Mononuclear cell (primary cell): ENCODE data around the gene LHFPL5. TPM values are rescaled to one million over a fixed set of nuclear protein-coding genes. Genes with fewer than 3 reads are reported as not detected.

Experiments
- H3K27me3 ChIP-seq: 2 replicates; pipeline ENCODE4 v1.6.0; 2011; ENCODE audit warnings: low read length, control low read depth; ENCODE audit not compliant: insufficient read depth
- H3K4me1 ChIP-seq: 2 replicates; pipeline ENCODE4 v1.5.1; 2011; ENCODE audit warnings: mild to moderate bottlenecking, low read length, control low read depth; ENCODE audit not compliant: insufficient read depth
- H3K4me3 ChIP-seq: 2 replicates; pipeline ENCODE4 v1.5.1; 2011; ENCODE audit warnings: mild to moderate bottlenecking, low read length, moderate library complexity
- H3K9me3 ChIP-seq: 2 replicates; pipeline ENCODE4 v1.5.1; 2011; ENCODE audit warnings: low read depth, mild to moderate bottlenecking, control low read depth, low read length
- total RNA-seq: library from RNA; depleted of rRNA; stranded (reverse); fragments of >200 nt; gene quantifications from one replicate; pipeline ENCODE4 v1.2.3, GENCODE V29; 2012

The LHFPL5 gene
- total RNA-seq, 1 donor: not detected

DNA sequence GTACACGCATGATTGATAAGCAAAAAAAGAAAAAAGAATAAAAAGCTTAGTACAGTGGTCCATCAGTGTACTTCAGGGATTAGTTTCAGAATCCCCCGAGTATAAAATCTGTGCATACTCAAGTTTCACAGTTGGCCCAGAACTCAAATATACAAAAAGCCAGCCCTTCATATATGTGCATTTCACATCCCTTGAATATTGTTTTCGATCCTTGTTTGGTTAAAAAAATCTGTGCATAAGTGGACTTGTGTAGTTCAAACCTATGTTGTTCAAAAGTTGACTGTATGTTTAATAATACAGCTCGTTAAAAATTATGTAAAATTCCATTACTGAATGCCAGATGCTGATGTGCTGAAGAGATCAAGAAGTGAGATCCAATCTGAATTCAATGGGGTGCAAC, 54.2 kb downstream of the LHFPL5 start:
- no peaks in the 10 kb centered on the region for H3K9me3 ChIP-seq
- no peaks in the 10 kb centered on the region for H3K27me3 ChIP-seq
- H3K4me3 ChIP-seq: no peak overlapping the region
- H3K4me1 ChIP-seq: no peaks in the 10 kb centered on the region

Other genes starting within 250 kb of the LHFPL5 start
- gene FKBP5, start 116.4 kb upstream of the LHFPL5 start, total RNA-seq: 20.1 TPM
- 0.10 TPM for gene ARMC12, start 68.3 kb upstream of the LHFPL5 start, total RNA-seq
- not detected for gene CLPSL2, start 28.8 kb upstream of the LHFPL5 start, total RNA-seq
- not detected for gene CLPSL1, start 24.3 kb upstream of the LHFPL5 start, total RNA-seq
- gene CLPS, start 8.0 kb upstream of the LHFPL5 start, total RNA-seq: not detected
- gene SRPK1, start 115.7 kb downstream of the LHFPL5 start, total RNA-seq: 70.7 TPM
- gene SLC26A8, start 219.3 kb downstream of the LHFPL5 start, total RNA-seq: 0.10 TPM
- gene MAPK14, start 222.5 kb downstream of the LHFPL5 start, total RNA-seq: 86.9 TPM